ENCODE data around the gene ENOX1.

ENOX1 gene

GRCh38 chr13:43664700-43665191 is 122.0 kb downstream of the ENOX1 start:
- DNase-seq = no peak

- no peak for DNase-seq
Measured at GRCh38 chr13:43663474-43664090, 123.2 kb downstream of the ENOX1 start.

GRCh38 chr13:43662976-43663375 is 123.8 kb downstream of the ENOX1 start:
- no peak for DNase-seq

- DNase-seq = no peak
Measured at GRCh38 chr13:43661161-43661830, 125.5 kb downstream of the ENOX1 start.

- DNase-seq = no peak
Measured at GRCh38 chr13:43657485-43657884, 129.3 kb downstream of the ENOX1 start.

GRCh38 chr13:43653980-43654379 is 132.8 kb downstream of the ENOX1 start:
- DNase-seq = no peak

GRCh38 chr13:43653395-43653794 is 133.4 kb downstream of the ENOX1 start:
- DNase-seq = no peak

GRCh38 chr13:43652760-43653159 is 134.0 kb downstream of the ENOX1 start:
- DNase-seq = no peak

- DNase-seq = no peak
Measured at GRCh38 chr13:43650882-43651281, 135.9 kb downstream of the ENOX1 start.

- DNase-seq = no peak
Measured at GRCh38 chr13:43648733-43649132, 138.0 kb downstream of the ENOX1 start.

GRCh38 chr13:43647471-43647870 is 139.3 kb downstream of the ENOX1 start:
- DNase-seq = no peak

- no peak for DNase-seq
Measured at GRCh38 chr13:43640476-43640875, 146.3 kb downstream of the ENOX1 start.

GRCh38 chr13:43631106-43631505 is 155.7 kb downstream of the ENOX1 start:
- no peak for DNase-seq

GRCh38 chr13:43629691-43630480 is 156.9 kb downstream of the ENOX1 start:
- no peak for DNase-seq

GRCh38 chr13:43626994-43627393 is 159.8 kb downstream of the ENOX1 start:
- DNase-seq = no peak

- no peak for DNase-seq
Measured at GRCh38 chr13:43614063-43614462, 172.7 kb downstream of the ENOX1 start.

GRCh38 chr13:43611281-43612273 is 175.2 kb downstream of the ENOX1 start:
- DNase-seq = no peak

- no peak for DNase-seq
Measured at GRCh38 chr13:43608400-43609137, 178.2 kb downstream of the ENOX1 start.

- no peak for DNase-seq
Measured at GRCh38 chr13:43597599-43597945, 189.2 kb downstream of the ENOX1 start.

- no peak for DNase-seq
Measured at GRCh38 chr13:43596924-43597598, 189.7 kb downstream of the ENOX1 start.

GRCh38 chr13:43596006-43596405 is 190.8 kb downstream of the ENOX1 start:
- DNase-seq = no peak
